ENCODE data around the gene RNF166. TPM values are rescaled to one million over a fixed set of nuclear protein-coding genes. Genes with fewer than 3 reads are reported as not detected.

The RNF166 gene
- total and polyA plus RNA-seq, 2 donors (not counting 3 experiments of a cell fraction or from before 2014, with no cell fraction given) = 27.6 to 38.8 TPM

DNA sequence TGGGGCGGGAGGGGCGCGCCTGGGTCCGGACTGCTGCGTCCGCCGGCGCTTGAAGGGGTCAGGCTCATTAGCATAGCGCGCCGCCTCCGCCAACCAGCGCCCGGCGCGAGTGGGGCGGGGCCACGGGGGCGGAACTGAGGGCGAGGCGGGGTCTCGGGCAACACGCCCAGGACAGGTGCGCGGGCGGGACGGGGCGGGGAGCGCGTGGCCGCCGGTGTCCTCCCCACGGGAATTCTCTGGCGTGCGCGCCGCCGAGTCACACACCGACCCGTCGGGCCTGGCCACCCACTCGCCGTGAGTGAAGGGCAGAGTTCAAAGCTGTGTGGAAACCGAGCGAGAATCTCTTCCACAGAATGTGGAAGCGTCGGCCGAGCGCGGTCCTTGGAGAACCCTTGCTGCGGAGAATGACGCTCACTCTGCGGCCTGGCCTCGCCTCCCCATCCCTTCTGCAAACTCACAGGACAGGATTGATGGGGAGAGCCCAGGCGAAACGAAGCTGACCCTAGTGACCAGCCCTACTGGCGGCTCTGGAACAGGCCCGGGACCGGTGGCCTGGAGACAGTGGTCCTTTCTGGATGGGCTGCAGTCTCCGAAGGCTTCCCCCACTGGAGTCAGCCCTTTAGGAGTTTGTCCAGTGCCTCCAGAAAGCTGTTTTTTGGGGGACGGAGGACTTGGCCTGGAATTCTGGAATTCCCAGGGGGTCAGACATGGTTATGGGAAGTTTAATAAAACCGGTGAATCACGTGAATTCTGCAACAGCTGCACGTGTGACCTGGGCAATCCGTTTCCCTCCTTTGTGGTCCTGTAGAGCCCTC lies 19.6 kb downstream of the RNF166 start, which contains the start of gene SNAI3:
Gene SNAI3, minus strand, starts transcription at position 69 of the 815 bp plus-strand sequence. CDS start 101 bp downstream, outside the sequence.
- BruUV-seq (replicated peaks) = TSS peak; percentile 86
- H3K27me3 ChIP-seq (ENCODE audit: control insufficient read depth in 2 of 2, insufficient read depth in 2 of 2, low read length in 2 of 2) = peaks cover 0 to 2% of the 10 kb centered on the region in 2 experiments
- no peak within 1 kb of the TSS for H3K9ac ChIP-seq (replicated peaks; ENCODE audit: extremely low read depth, insufficient read depth, low read length)
- CTCF ChIA-PET = interaction anchor here (0.6 to 1.7 kb wide), 7 partner anchors 14 to 171 kb away, joined by 3 to 5 read pairs (median 3); partner anchors contain the start of gene TRAPPC2L
- peaks cover 2% of the 10 kb centered on the region for H3K4me1 ChIP-seq (ENCODE audit: control insufficient read depth, extremely low read depth, insufficient read depth, low read length)
- no peaks in the 10 kb centered on the region for H3K9me3 ChIP-seq (replicated peaks; ENCODE audit: control insufficient read depth, insufficient read depth, low read length)
- intact Hi-C loops (cut with micrococcal nuclease) = loop anchor here (1.0 to 2.0 kb wide), 2 partner anchors 15 to 24 kb away; partner anchors contain the start of gene MVD
- TF ChIP-seq POLR2A (IDR thresholded peaks at IDR 0.05; ENCODE audit: low read depth, low read length) = peak; percentile 57
- TF ChIP-seq FOS (IDR thresholded peaks at IDR 0.05; ENCODE audit: borderline replicate concordance, insufficient read depth, low read length) = no peak
- H3K36me3 ChIP-seq (ENCODE audit: control insufficient read depth in 2 of 2, extremely low read depth in 1 of 2, insufficient read depth in 2 of 2, low read length in 2 of 2) = no peaks in the 10 kb centered on the region
- dilution Hi-C loops (cut with MboI; ENCODE audit: extremely low pct_ligation_motif_present, low sequenced_read_pairs) = no loop called here
- POLR2A ChIA-PET = no interaction called here
- H3K4me2 ChIP-seq (ENCODE audit: insufficient read depth, low read length) = peak within 1 kb of the TSS; percentile 70
- peak within 1 kb of the TSS; percentile 29 to 57 (median 40) for H3K4me3 ChIP-seq (replicated peaks in 1 of 3; ENCODE audit: insufficient read depth in 1 of 3, low read depth in 1 of 3, low read length in 3 of 3)
- DNase-seq (ENCODE audit: low read depth, low spot score) (peak; percentile 60), FAIRE-seq (peak; percentile 76)
- H3K79me2 ChIP-seq (ENCODE audit: control insufficient read depth, insufficient read depth, low read length) = no peaks in the 10 kb centered on the region
- H4K20me1 ChIP-seq (replicated peaks; ENCODE audit: control insufficient read depth, extremely low read depth, insufficient read depth, low read length) = no peaks in the 10 kb centered on the region
- no peaks in the 10 kb centered on the region for H3K9me1 ChIP-seq (replicated peaks; ENCODE audit: control insufficient read depth, extremely low read depth, insufficient read depth, low read length)
- peak within 1 kb of the TSS; percentile 89 for H2AFZ ChIP-seq (ENCODE audit: low read depth, low read length)
- H3K27ac ChIP-seq (ENCODE audit: insufficient read depth, low read depth, low read length) = no peak within 1 kb of the TSS

DNA sequence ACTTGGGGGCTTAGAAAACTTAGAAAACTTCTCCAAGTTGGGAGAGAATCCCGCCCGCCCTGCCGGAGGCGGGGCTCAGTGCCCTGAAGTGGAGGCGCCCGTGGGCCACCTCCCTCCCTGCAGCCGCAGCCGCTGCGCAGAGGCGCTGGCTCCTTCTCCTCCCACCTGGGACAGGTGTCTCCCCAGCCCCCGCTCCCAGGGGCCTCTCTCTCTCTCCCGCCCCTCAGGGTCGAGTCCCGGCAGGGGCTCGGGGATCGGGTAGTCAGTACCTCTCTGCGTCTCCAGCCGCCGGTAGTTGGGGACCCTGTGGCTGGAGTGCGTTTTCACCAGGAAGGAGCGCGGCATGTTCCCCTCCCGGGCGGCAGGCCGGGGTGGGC lies 20.2 kb downstream of the RNF166 start:
- no peaks in the 10 kb centered on the region for H4K20me1 ChIP-seq (replicated peaks; ENCODE audit: control insufficient read depth, extremely low read depth, insufficient read depth, low read length)
- H3K27ac ChIP-seq (ENCODE audit: insufficient read depth, low read depth, low read length) = no peak overlapping the region
- H3K4me2 ChIP-seq (ENCODE audit: insufficient read depth, low read length) = peak overlapping the region; percentile 70
- DNase-seq (ENCODE audit: low read depth, low spot score) (no peak), FAIRE-seq (no peak)
- H3K4me1 ChIP-seq (ENCODE audit: control insufficient read depth, extremely low read depth, insufficient read depth, low read length) = peaks cover 3% of the 10 kb centered on the region
- ChIA-PET CTCF (interaction anchor here (0.6 to 1.7 kb wide), 3 partner anchors 13 to 116 kb away, joined by 4 to 5 read pairs (median 4); partner anchors contain the start of gene ZC3H18), POLR2A (no interaction called here)
- no peaks in the 10 kb centered on the region for H3K79me2 ChIP-seq (ENCODE audit: control insufficient read depth, insufficient read depth, low read length)
- peak overlapping the region; percentile 29 to 57 (median 40) for H3K4me3 ChIP-seq (replicated peaks in 1 of 3; ENCODE audit: insufficient read depth in 1 of 3, low read depth in 1 of 3, low read length in 3 of 3)
- peak overlapping the region; percentile 89 for H2AFZ ChIP-seq (ENCODE audit: low read depth, low read length)
- H3K36me3 ChIP-seq (ENCODE audit: control insufficient read depth in 2 of 2, extremely low read depth in 1 of 2, insufficient read depth in 2 of 2, low read length in 2 of 2) = no peaks in the 10 kb centered on the region
- H3K9me3 ChIP-seq (replicated peaks; ENCODE audit: control insufficient read depth, insufficient read depth, low read length) = no peaks in the 10 kb centered on the region
- dilution Hi-C loops (cut with MboI; ENCODE audit: extremely low pct_ligation_motif_present, low sequenced_read_pairs) = no loop called here
- TF ChIP-seq FOS (IDR thresholded peaks at IDR 0.05; ENCODE audit: borderline replicate concordance, insufficient read depth, low read length) (no peak), POLR2A (IDR thresholded peaks at IDR 0.05; ENCODE audit: low read depth, low read length) (no peak), GATA2 (IDR thresholded peaks at IDR 0.05; ENCODE audit: insufficient read depth, insufficient read length, low read depth, low read length) (no peak), EZH2 (IDR thresholded peaks at IDR 0.05; ENCODE audit: borderline replicate concordance, low read depth, low read length, severe bottlenecking) (no peak), JUN (IDR thresholded peaks at IDR 0.05; ENCODE audit: borderline replicate concordance, insufficient read depth, insufficient read length, low read depth) (no peak), POLR2AphosphoS5 (IDR thresholded peaks at IDR 0.05; ENCODE audit: insufficient read depth, low read depth, low read length) (no peak), MYC (IDR thresholded peaks at IDR 0.05; ENCODE audit: low read depth, low read length) (no peak)
- TF ChIP-seq, protein P1, sequence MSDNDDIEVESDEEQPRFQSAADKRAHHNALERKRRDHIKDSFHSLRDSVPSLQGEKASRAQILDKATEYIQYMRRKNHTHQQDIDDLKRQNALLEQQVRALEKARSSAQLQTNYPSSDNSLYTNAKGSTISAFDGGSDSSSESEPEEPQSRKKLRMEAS (IDR thresholded peaks at IDR 0.05; ENCODE audit: insufficient read depth, insufficient read length) = no peak
- TF ChIP-seq, protein P2, sequence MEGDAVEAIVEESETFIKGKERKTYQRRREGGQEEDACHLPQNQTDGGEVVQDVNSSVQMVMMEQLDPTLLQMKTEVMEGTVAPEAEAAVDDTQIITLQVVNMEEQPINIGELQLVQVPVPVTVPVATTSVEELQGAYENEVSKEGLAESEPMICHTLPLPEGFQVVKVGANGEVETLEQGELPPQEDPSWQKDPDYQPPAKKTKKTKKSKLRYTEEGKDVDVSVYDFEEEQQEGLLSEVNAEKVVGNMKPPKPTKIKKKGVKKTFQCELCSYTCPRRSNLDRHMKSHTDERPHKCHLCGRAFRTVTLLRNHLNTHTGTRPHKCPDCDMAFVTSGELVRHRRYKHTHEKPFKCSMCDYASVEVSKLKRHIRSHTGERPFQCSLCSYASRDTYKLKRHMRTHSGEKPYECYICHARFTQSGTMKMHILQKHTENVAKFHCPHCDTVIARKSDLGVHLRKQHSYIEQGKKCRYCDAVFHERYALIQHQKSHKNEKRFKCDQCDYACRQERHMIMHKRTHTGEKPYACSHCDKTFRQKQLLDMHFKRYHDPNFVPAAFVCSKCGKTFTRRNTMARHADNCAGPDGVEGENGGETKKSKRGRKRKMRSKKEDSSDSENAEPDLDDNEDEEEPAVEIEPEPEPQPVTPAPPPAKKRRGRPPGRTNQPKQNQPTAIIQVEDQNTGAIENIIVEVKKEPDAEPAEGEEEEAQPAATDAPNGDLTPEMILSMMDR (IDR thresholded peaks at IDR 0.05; ENCODE audit: extremely low read depth in 1 of 2, insufficient read depth in 1 of 2, low read depth in 1 of 2, low read length in 2 of 2) = no peak
- H3K9ac ChIP-seq (replicated peaks; ENCODE audit: extremely low read depth, insufficient read depth, low read length) = no peak overlapping the region
- H3K27me3 ChIP-seq (ENCODE audit: control insufficient read depth in 2 of 2, insufficient read depth in 2 of 2, low read length in 2 of 2) = peaks cover 0 to 2% of the 10 kb centered on the region in 2 experiments
- BruUV-seq (replicated peaks) = no TSS peak
- H3K9me1 ChIP-seq (replicated peaks; ENCODE audit: control insufficient read depth, extremely low read depth, insufficient read depth, low read length) = no peaks in the 10 kb centered on the region
- intact Hi-C loops (cut with micrococcal nuclease) = loop anchor here (1.0 to 2.0 kb wide), 2 partner anchors 15 to 23 kb away; partner anchors contain the start of gene MVD

Data from endothelial cell of umbilical vein (primary cell).